Gastrocnemius medialis (tissue), 4 donors: Measurements from ENCODE around the gene KRT4. TPM values are rescaled to one million over a fixed set of nuclear protein-coding genes. Genes with fewer than 3 reads are reported as not detected.

Experiments used
- ATAC-seq, 2 donors: fragments of 150-250 bp; one replicate each; pipeline ENCODE4 v1.9.1; 2016
- DNase-seq, 2 donors: peaks; one replicate each; pipeline ENCODE4 v3.0.0-alpha.2; 2019
- H3K27ac ChIP-seq, 4 donors: fragments of 200-600 bp; sonication (generic); 1 replicate in 1 of 4; 2 replicates in 3 of 4; pipeline ENCODE4 v1.5.1; 2016 to 2018; ENCODE audit warnings: mild to moderate bottlenecking in 2 of 4, moderate library complexity in 1 of 4
- H3K27me3 ChIP-seq, 3 donors: fragments of 200-600 bp; sonication (generic) in 2 of 3; 1 replicate in 1 of 3; 2 replicates in 2 of 3; pipeline versions ENCODE4 v1.5.1 to v1.6.0; 2016 to 2019; ENCODE audit warnings: mild to moderate bottlenecking in 1 of 3, moderate library complexity in 1 of 3
- H3K36me3 ChIP-seq, 2 donors: fragments of 200-600 bp; sonication (generic) in 1 of 2; one replicate each; pipeline ENCODE4 v1.5.1; 2017 to 2018
- H3K4me1 ChIP-seq, 2 donors: fragments of 200-600 bp; sonication (generic) in 1 of 2; one replicate each; pipeline ENCODE4 v1.5.1; 2016 to 2017; ENCODE audit warnings: mild to moderate bottlenecking in 2 of 2
- H3K4me3 ChIP-seq, 4 donors: fragments of 200-600 bp; sonication (generic) in 3 of 4; 1 replicate in 1 of 4; 2 replicates in 3 of 4; pipeline ENCODE4 v1.5.1; 2016 to 2019; ENCODE audit warnings: mild to moderate bottlenecking in 2 of 4
- H3K9me3 ChIP-seq, 3 donors: fragments of 200-600 bp; sonication (generic) in 2 of 3; 1 replicate in 1 of 3; 2 replicates in 2 of 3; pipeline ENCODE4 v1.5.1; 2016 to 2019
- POLR2A ChIP-seq, 2 donors: fragments of 450-650 bp; IDR thresholded peaks; one replicate each; pipeline ENCODE4 v1.6.1; 2017; ENCODE audit warnings: antibody characterized with exemption in 2 of 2, mild to moderate bottlenecking in 2 of 2, moderate library complexity in 2 of 2
- in situ Hi-C, 4 donors: fragments of 200-750 bp; cut with MboI; loops; one replicate each; pipeline versions ENCODE4 v1.15.0 to v1.8.0; 2017; ENCODE audit warnings: low sequenced_read_pairs in 4 of 4
- intact Hi-C: fragments of 100-400 bp; cut with DNase I; formaldehyde crosslinking; loops from one replicate; pipeline ENCODE4 v1.15.1; 2023; ENCODE audit warnings: low total_unique reads
- total RNA-seq, 4 donors: library from RNA; depleted of rRNA; stranded (reverse); fragments of >200 nt; gene quantifications; one replicate each; pipeline versions ENCODE4 v1.1.0 to v1.2.3, GENCODE V29; 2016
- TF ChIP-seq, protein P1 (sequence below), 5 experiments: fragments of 450-650 bp in 3 of 5; fragments of 200-600 bp in 2 of 5; sonication (generic) in 2 of 5; IDR thresholded peaks in 4 of 5; conservative IDR thresholded peaks in 1 of 5; 1 replicate in 4 of 5; 2 replicates in 1 of 5; pipeline ENCODE4 v1.5.1; 2016 to 2019; ENCODE audit warnings: antibody characterized with exemption in 5 of 5, mild to moderate bottlenecking in 3 of 5, moderate library complexity in 3 of 5

Gene KRT4
- total RNA-seq, 4 donors from 2014 or later: not detected

DNA sequence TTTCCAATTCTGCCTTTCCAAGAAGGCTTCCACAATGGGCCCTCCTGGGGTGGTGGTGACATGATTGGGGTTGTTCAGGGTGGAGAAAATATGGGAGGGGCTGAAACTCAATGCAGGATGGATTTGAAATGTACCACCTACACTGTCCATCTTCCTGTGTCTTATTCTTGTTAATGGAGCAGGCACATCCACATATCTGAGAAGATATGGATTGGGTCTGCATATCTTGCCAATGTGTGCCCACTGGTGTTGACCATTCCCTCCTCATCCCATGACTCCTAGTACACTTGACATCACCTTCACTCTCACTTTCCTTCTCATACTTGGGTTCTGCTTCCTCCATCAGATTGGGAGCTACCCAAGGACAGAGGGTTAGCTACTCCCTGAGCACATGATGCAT lies 44.0 kb downstream of the KRT4 start:
- Histone ChIP-seq H3K27me3 (no peaks in the 10 kb centered on the region), H3K36me3 (no peaks in the 10 kb centered on the region), H3K9me3 (no peaks in the 10 kb centered on the region), H3K4me3 (no peak overlapping the region), H3K27ac (no peak overlapping the region), H3K4me1 (no peaks in the 10 kb centered on the region)
- ATAC-seq (no peak), DNase-seq (no peak)
- TF ChIP-seq, protein P1, sequence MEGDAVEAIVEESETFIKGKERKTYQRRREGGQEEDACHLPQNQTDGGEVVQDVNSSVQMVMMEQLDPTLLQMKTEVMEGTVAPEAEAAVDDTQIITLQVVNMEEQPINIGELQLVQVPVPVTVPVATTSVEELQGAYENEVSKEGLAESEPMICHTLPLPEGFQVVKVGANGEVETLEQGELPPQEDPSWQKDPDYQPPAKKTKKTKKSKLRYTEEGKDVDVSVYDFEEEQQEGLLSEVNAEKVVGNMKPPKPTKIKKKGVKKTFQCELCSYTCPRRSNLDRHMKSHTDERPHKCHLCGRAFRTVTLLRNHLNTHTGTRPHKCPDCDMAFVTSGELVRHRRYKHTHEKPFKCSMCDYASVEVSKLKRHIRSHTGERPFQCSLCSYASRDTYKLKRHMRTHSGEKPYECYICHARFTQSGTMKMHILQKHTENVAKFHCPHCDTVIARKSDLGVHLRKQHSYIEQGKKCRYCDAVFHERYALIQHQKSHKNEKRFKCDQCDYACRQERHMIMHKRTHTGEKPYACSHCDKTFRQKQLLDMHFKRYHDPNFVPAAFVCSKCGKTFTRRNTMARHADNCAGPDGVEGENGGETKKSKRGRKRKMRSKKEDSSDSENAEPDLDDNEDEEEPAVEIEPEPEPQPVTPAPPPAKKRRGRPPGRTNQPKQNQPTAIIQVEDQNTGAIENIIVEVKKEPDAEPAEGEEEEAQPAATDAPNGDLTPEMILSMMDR (IDR thresholded peaks at IDR 0.05 in 4 of 5, conservative IDR thresholded peaks at IDR 0.05 in 1 of 5): no peak
- no peak for TF ChIP-seq POLR2A (IDR thresholded peaks at IDR 0.05)
- intact Hi-C loops (no loop called here), in situ Hi-C loops (no loop called here)

DNA sequence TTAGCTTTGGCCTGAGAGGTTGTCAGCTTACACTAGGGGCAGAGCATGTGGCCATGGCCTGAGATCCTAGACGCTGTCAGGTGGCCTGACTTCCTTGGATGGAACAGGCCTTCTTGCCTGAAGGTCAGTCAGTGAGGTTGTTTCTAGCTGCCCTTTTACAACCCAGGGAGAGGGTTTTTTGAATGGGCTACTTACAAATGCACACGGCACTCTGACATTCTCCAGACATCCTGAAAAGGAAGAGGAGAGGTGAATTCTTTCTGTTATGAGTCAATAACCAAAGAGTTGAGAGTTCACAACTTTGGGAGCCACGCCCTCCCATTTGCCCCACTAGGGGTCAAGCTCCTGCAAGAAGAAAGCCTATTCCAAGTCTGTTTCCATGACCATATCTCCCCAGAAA lies 44.6 kb downstream of the KRT4 start:
- DNase-seq (no peak), ATAC-seq (no peak)
- intact Hi-C loops: no loop called here
- no peaks in the 10 kb centered on the region for H3K27me3 ChIP-seq
- in situ Hi-C loops: no loop called here
- H3K4me3 ChIP-seq: no peak overlapping the region
- TF ChIP-seq, protein P1 (IDR thresholded peaks at IDR 0.05 in 4 of 5, conservative IDR thresholded peaks at IDR 0.05 in 1 of 5): no peak
- no peak for TF ChIP-seq POLR2A (IDR thresholded peaks at IDR 0.05)
- no peaks in the 10 kb centered on the region for H3K4me1 ChIP-seq
- H3K9me3 ChIP-seq: no peaks in the 10 kb centered on the region
- no peaks in the 10 kb centered on the region for H3K36me3 ChIP-seq
- H3K27ac ChIP-seq: no peak overlapping the region

DNA sequence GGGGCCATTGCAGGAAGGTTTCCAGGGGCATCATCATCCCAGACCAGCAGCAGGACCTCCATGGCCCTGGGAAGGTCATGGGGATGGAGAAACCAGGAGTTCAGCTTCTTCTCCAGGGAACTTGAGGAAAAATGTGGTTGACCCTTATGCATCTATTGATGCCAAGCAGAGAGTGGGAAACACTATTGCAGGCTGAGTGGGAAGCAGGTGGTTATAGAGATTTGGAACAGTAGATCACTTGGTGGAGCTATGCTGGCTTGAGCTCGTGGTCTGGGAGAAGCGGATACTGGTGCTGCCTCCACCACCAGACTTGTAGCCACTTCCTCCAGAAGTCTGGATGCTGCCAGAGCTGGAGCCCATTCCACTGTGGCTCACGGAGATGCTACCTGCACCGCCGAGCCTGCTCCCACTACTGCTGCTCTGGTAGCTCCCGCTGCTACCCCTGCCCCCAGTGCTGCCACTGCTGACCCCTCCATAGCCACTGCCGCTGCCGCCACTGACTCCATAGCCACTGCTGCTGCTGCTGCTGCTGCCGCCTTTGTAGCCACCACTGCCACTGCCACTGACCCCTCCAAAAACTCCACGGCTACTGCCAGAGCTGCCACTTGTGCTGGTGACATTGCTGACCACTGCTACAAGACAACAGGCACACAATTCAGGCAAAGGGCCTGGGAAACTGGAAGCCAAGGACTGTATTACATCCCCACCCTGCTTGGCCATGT lies 45.3 kb downstream of the KRT4 start:
- TF ChIP-seq POLR2A (IDR thresholded peaks at IDR 0.05): no peak
- TF ChIP-seq, protein P1 (IDR thresholded peaks at IDR 0.05 in 4 of 5, conservative IDR thresholded peaks at IDR 0.05 in 1 of 5): no peak
- H3K36me3 ChIP-seq: no peaks in the 10 kb centered on the region
- H3K4me3 ChIP-seq: no peak overlapping the region
- no peaks in the 10 kb centered on the region for H3K27me3 ChIP-seq
- intact Hi-C loops: no loop called here
- H3K9me3 ChIP-seq: no peaks in the 10 kb centered on the region
- H3K4me1 ChIP-seq: no peaks in the 10 kb centered on the region
- in situ Hi-C loops: no loop called here
- no peak overlapping the region for H3K27ac ChIP-seq
- DNase-seq (no peak), ATAC-seq (no peak)

DNA sequence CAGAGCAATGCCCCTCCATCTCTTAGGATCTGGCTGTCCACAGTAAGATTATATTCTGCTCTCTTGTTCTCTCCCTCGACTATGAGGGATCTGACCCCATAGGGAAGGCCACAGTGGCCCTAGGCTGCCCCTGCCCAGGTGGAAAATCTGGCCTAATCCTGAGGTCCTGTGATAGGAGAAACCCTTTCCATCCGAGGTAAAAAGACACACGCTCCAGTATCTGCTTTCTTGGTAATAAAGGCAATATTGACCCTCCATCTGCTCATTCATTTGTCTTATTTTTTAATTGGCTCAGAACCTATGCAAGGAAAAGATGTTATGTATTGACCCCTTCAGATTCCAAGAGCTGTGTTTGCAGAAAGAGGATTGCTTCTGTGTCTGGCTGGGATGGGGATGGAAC lies 46.5 kb downstream of the KRT4 start:
- ATAC-seq (no peak), DNase-seq (no peak)
- Histone ChIP-seq H3K27me3 (no peaks in the 10 kb centered on the region), H3K4me3 (no peak overlapping the region), H3K36me3 (no peaks in the 10 kb centered on the region), H3K4me1 (no peaks in the 10 kb centered on the region), H3K9me3 (no peaks in the 10 kb centered on the region), H3K27ac (no peak overlapping the region)
- in situ Hi-C loops: no loop called here
- intact Hi-C loops: no loop called here
- TF ChIP-seq, protein P1 (IDR thresholded peaks at IDR 0.05 in 4 of 5, conservative IDR thresholded peaks at IDR 0.05 in 1 of 5): no peak
- TF ChIP-seq POLR2A (IDR thresholded peaks at IDR 0.05): no peak

DNA sequence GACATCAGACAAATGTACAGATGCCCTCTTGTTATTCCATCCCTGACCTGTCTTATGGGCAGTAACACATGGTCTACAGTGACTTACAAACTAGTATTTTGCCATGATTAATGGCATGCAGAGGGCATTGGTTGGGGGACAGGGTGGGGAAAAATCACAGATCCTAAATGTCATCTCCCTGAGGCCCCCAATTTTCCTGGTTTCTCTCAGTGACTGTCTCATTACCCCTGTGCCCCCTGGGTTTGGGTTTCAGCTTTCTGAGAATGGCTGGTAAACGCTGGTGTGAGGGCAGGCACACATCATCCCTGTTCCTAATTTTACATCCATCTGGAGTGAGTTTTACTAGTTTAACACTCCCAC lies 46.9 kb downstream of the KRT4 start:
- TF ChIP-seq POLR2A (IDR thresholded peaks at IDR 0.05): no peak
- TF ChIP-seq, protein P1 (IDR thresholded peaks at IDR 0.05 in 4 of 5, conservative IDR thresholded peaks at IDR 0.05 in 1 of 5): no peak
- ATAC-seq: no peak
- intact Hi-C loops: no loop called here
- H3K27me3 ChIP-seq: no peaks in the 10 kb centered on the region
- H3K27ac ChIP-seq: no peak overlapping the region
- no peak overlapping the region for H3K4me3 ChIP-seq
- in situ Hi-C loops: no loop called here
- H3K9me3 ChIP-seq: no peaks in the 10 kb centered on the region
- H3K36me3 ChIP-seq: no peaks in the 10 kb centered on the region
- no peaks in the 10 kb centered on the region for H3K4me1 ChIP-seq
- DNase-seq: no peak
